ENCODE data around the gene POLD3.

Gene POLD3

GRCh38 chr11:74673693-74674360 is 81.4 kb downstream of the POLD3 start:
- DNase-seq (ENCODE audit: low read depth): no peak

- no peak for DNase-seq (ENCODE audit: low read depth)
These were observed 83.4 kb downstream of the POLD3 start for GRCh38 chr11:74675761-74676160.

GRCh38 chr11:74676596-74676995 is 84.2 kb downstream of the POLD3 start:
- no peak for DNase-seq (ENCODE audit: low read depth)

GRCh38 chr11:74677131-74677530 is 84.7 kb downstream of the POLD3 start:
- no peak for DNase-seq (ENCODE audit: low read depth)

- DNase-seq (ENCODE audit: low read depth): no peak
These were observed 85.7 kb downstream of the POLD3 start for GRCh38 chr11:74678041-74678440.

- DNase-seq (ENCODE audit: low read depth): no peak
These were observed 86.5 kb downstream of the POLD3 start for GRCh38 chr11:74678591-74679512.

- DNase-seq (ENCODE audit: low read depth): no peak
These were observed 87.1 kb downstream of the POLD3 start for GRCh38 chr11:74679513-74679865.

- no peak for DNase-seq (ENCODE audit: low read depth)
These were observed 87.8 kb downstream of the POLD3 start for GRCh38 chr11:74680035-74680671.

GRCh38 chr11:74680703-74681531 is 88.5 kb downstream of the POLD3 start:
- no peak for DNase-seq (ENCODE audit: low read depth)

GRCh38 chr11:74681686-74682651 is 89.6 kb downstream of the POLD3 start:
- DNase-seq (ENCODE audit: low read depth): no peak

GRCh38 chr11:74682731-74683278 is 90.4 kb downstream of the POLD3 start:
- DNase-seq (ENCODE audit: low read depth): no peak

GRCh38 chr11:74683279-74683871 is 91.0 kb downstream of the POLD3 start:
- no peak for DNase-seq (ENCODE audit: low read depth)

GRCh38 chr11:74683941-74684481 is 91.6 kb downstream of the POLD3 start:
- no peak for DNase-seq (ENCODE audit: low read depth)

- DNase-seq (ENCODE audit: low read depth): no peak
These were observed 92.3 kb downstream of the POLD3 start for GRCh38 chr11:74684661-74685060.

- no peak for DNase-seq (ENCODE audit: low read depth)
These were observed 93.0 kb downstream of the POLD3 start for GRCh38 chr11:74685338-74685737.

GRCh38 chr11:74685905-74686304 is 93.5 kb downstream of the POLD3 start:
- no peak for DNase-seq (ENCODE audit: low read depth)

GRCh38 chr11:74686792-74687191 is 94.4 kb downstream of the POLD3 start:
- no peak for DNase-seq (ENCODE audit: low read depth)

GRCh38 chr11:74687237-74688023 is 95.0 kb downstream of the POLD3 start:
- DNase-seq (ENCODE audit: low read depth): no peak

- no peak for DNase-seq (ENCODE audit: low read depth)
These were observed 97.3 kb downstream of the POLD3 start for GRCh38 chr11:74689666-74690065.
